EL (cell line): ENCODE measurements around the gene THAP9.
"Not testable (repeated sequence)": the region's sequence is repeated elsewhere in the genome, so short reads cannot be mapped to it uniquely, and the experiment has no call there.

ENCODE experiments used
- DNase-seq: peaks from one replicate; pipeline ENCODE4 v3.0.0-alpha.2; 2016

The THAP9 gene

GRCh38 chr4:82898322-82899243 lies 2.0 kb upstream of the THAP9 start:
- DNase-seq, result peak; percentile 85

GRCh38 chr4:82899374-82900065 lies 1.0 kb upstream of the THAP9 start:
- DNase-seq, result peak; percentile 19

GRCh38 chr4:82900066-82900410 lies 497 bp upstream of the THAP9 start:
- no peak for DNase-seq

- DNase-seq, result no peak
These were observed 716 bp downstream of the THAP9 start for GRCh38 chr4:82901183-82901718.

GRCh38 chr4:82903737-82904136 lies 3.2 kb downstream of the THAP9 start:
- no peak for DNase-seq

- DNase-seq, result peak; percentile 69
These were observed 4.7 kb downstream of the THAP9 start for GRCh38 chr4:82905205-82905604.

- no peak for DNase-seq
These were observed 5.9 kb downstream of the THAP9 start for GRCh38 chr4:82906469-82906868.

- no peak for DNase-seq
These were observed 8.8 kb downstream of the THAP9 start for GRCh38 chr4:82909326-82909725.

GRCh38 chr4:82913305-82913704 lies 12.8 kb downstream of the THAP9 start:
- DNase-seq, result no peak

GRCh38 chr4:82913968-82914367 lies 13.4 kb downstream of the THAP9 start:
- DNase-seq, result not testable (repeated sequence)

- DNase-seq, result no peak
These were observed 17.6 kb downstream of the THAP9 start for GRCh38 chr4:82918091-82918490.

- DNase-seq, result no peak
These were observed 18.9 kb downstream of the THAP9 start for GRCh38 chr4:82919386-82919785.

GRCh38 chr4:82921795-82922194 lies 21.3 kb downstream of the THAP9 start:
- no peak for DNase-seq

- DNase-seq, result no peak
These were observed 30.6 kb downstream of the THAP9 start for GRCh38 chr4:82930848-82931755.

- no peak for DNase-seq
These were observed 33.9 kb downstream of the THAP9 start for GRCh38 chr4:82934441-82934840.

GRCh38 chr4:82939414-82939813 lies 38.9 kb downstream of the THAP9 start:
- DNase-seq, result no peak

- DNase-seq, result no peak
These were observed 47.0 kb downstream of the THAP9 start for GRCh38 chr4:82947498-82947897.

GRCh38 chr4:82948647-82949204 lies 48.2 kb downstream of the THAP9 start:
- peak; percentile 55 for DNase-seq

- no peak for DNase-seq
These were observed 50.7 kb downstream of the THAP9 start for GRCh38 chr4:82951196-82951595.

GRCh38 chr4:82954212-82954611 lies 53.7 kb downstream of the THAP9 start:
- no peak for DNase-seq

GRCh38 chr4:82957045-82957444 lies 56.5 kb downstream of the THAP9 start:
- DNase-seq, result no peak

GRCh38 chr4:82965763-82966162 lies 65.2 kb downstream of the THAP9 start:
- DNase-seq, result no peak

GRCh38 chr4:82968972-82969371 lies 68.4 kb downstream of the THAP9 start:
- DNase-seq, result no peak
